Measurements from ENCODE around the gene RFTN2.
"Not testable (repeated sequence)": the region's sequence is repeated elsewhere in the genome, so short reads cannot be mapped to it uniquely, and the experiment has no call there.

RFTN2 gene

DNA sequence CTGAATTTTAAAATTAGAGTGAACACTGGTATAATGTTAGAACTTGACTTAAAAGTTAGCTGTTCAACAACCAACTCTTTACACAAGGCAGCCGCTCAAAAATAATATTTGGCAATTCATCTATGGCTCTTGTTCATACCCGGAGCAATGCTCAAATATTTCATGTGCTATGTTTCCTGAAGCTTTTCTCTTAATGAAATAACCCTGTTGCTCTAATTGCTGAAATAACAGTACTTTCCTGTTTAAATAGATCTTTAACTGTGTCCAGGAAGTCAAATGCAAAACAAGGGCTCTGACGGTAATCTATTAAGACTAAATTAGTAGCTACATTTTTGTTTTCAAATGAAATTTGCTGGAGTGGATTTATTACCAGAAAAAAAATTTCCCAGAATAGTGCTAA lies 33.7 kb downstream of the RFTN2 start:
- TF ChIP-seq, protein P1, sequence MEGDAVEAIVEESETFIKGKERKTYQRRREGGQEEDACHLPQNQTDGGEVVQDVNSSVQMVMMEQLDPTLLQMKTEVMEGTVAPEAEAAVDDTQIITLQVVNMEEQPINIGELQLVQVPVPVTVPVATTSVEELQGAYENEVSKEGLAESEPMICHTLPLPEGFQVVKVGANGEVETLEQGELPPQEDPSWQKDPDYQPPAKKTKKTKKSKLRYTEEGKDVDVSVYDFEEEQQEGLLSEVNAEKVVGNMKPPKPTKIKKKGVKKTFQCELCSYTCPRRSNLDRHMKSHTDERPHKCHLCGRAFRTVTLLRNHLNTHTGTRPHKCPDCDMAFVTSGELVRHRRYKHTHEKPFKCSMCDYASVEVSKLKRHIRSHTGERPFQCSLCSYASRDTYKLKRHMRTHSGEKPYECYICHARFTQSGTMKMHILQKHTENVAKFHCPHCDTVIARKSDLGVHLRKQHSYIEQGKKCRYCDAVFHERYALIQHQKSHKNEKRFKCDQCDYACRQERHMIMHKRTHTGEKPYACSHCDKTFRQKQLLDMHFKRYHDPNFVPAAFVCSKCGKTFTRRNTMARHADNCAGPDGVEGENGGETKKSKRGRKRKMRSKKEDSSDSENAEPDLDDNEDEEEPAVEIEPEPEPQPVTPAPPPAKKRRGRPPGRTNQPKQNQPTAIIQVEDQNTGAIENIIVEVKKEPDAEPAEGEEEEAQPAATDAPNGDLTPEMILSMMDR (IDR thresholded peaks at IDR 0.05; ENCODE audit: borderline replicate concordance, insufficient read depth, low read depth, low read length) = no peak
- H3K4me3 ChIP-seq (ENCODE audit: low read depth, low read length) = no peak overlapping the region

GRCh38 chr2:197640571-197641122 lies 34.7 kb downstream of the RFTN2 start:
- H3K4me3 ChIP-seq (ENCODE audit: low read depth, low read length) = not testable (repeated sequence)

DNA sequence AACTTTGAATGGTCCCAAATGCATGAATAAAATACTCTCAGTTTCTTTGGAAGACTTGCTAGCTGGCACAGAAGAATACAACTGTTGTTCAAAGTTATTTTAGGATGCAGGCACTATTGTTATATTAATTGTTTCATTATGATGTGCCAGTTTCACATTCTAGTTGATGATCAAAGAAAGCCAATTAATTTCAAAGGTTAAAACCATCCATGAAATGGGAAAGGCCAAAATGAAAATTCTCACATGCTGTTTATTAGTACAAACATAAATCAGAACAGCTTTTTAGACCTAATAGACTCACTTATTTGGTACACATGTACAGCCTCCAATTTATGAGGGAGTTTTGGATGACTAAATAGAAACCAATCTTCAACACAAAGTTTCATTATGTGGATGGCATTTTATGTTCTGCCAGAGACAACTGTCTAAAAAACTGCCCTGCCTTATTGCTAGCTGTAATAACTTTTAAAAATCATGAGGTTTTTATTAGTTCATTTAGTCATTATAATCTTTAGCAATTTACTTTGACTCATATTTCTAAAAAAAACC lies 42.2 kb downstream of the RFTN2 start:
- TF ChIP-seq, protein P1 (IDR thresholded peaks at IDR 0.05; ENCODE audit: borderline replicate concordance, insufficient read depth, low read depth, low read length) = no peak
- H3K4me3 ChIP-seq (ENCODE audit: low read depth, low read length) = no peak overlapping the region

GRCh38 chr2:197628043-197628500 lies 47.3 kb downstream of the RFTN2 start:
- TF ChIP-seq, protein P1 (IDR thresholded peaks at IDR 0.05; ENCODE audit: borderline replicate concordance, insufficient read depth, low read depth, low read length) = no peak
- H3K4me3 ChIP-seq (ENCODE audit: low read depth, low read length) = no peak overlapping the region

GRCh38 chr2:197626965-197627625 lies 48.3 kb downstream of the RFTN2 start:
- no peak overlapping the region for H3K4me3 ChIP-seq (ENCODE audit: low read depth, low read length)
- TF ChIP-seq, protein P1 (IDR thresholded peaks at IDR 0.05; ENCODE audit: borderline replicate concordance, insufficient read depth, low read depth, low read length) = no peak

- TF ChIP-seq, protein P1 (IDR thresholded peaks at IDR 0.05; ENCODE audit: borderline replicate concordance, insufficient read depth, low read depth, low read length) = no peak
- no peak overlapping the region for H3K4me3 ChIP-seq (ENCODE audit: low read depth, low read length)
These were observed 55.3 kb downstream of the RFTN2 start for GRCh38 chr2:197620133-197620532.

DNA sequence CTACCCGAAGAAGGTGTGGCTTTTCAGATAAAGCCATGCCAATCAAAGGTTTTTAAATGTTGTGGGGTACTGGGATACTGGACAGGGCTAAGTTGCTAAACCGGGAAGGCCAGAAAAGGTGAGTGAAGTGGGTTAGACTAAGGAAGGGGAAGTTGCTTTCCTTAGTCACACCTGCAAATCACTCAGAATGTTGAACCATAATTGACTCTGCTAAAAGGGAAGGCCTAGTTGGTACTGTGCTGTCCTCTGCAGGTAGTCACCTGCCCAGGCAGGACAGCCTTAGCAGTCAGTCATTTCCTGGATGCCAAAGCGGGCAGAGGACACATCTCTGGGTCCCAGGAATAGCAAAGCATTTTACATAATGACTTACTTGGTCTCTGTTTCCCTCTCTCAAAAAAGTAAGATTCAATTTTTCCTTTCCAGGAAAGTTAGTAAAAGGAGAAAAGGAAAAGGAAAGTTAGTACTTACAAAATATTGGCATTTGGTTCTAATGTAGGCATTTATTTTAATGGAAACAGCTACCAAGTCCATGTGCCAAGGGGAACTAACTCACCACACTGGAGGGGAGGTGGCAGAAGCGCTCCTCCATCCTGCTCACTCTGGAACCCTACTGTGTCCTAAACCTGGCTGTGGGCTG lies 60.3 kb downstream of the RFTN2 start:
- H3K4me3 ChIP-seq (ENCODE audit: low read depth, low read length) = no peak overlapping the region
- TF ChIP-seq, protein P1 (IDR thresholded peaks at IDR 0.05; ENCODE audit: borderline replicate concordance, insufficient read depth, low read depth, low read length) = peak; percentile 36; the same call in 1 of the 2 replicates

Measured in GM12875 (cell line).